Glutamatergic neuron (in vitro differentiated cells): ENCODE results near the gene PIK3C2B. TPM values are rescaled to one million over a fixed set of nuclear protein-coding genes. Genes with fewer than 3 reads are reported as not detected.

Source experiments
- DNase-seq: peaks from one replicate; pipeline ENCODE4 v3.0.0; 2022
- H3K27ac Mint-ChIP-seq: one replicate; pipeline ENCODE4 v1.8.0; 2020; ENCODE audit warnings: mild to moderate bottlenecking, mixed read lengths, inconsistent platforms; ENCODE audit not compliant: unreplicated experiment
- H3K27me3 Mint-ChIP-seq: one replicate; pipeline ENCODE4 v1.8.0; 2020; ENCODE audit warnings: mild to moderate bottlenecking, moderate library complexity, mixed read lengths, inconsistent platforms; ENCODE audit not compliant: unreplicated experiment
- H3K36me3 Mint-ChIP-seq: one replicate; pipeline ENCODE4 v1.8.0; 2020; ENCODE audit warnings: mild to moderate bottlenecking, mixed read lengths, inconsistent platforms; ENCODE audit not compliant: unreplicated experiment
- H3K4me1 Mint-ChIP-seq: one replicate; pipeline ENCODE4 v1.8.0; 2020; ENCODE audit warnings: mild to moderate bottlenecking, low read depth, mixed read lengths, inconsistent platforms; ENCODE audit not compliant: unreplicated experiment
- H3K4me3 Mint-ChIP-seq: one replicate; pipeline ENCODE4 v1.8.0; 2020; ENCODE audit warnings: mild to moderate bottlenecking, mixed read lengths, inconsistent platforms; ENCODE audit not compliant: unreplicated experiment
- H3K9me3 Mint-ChIP-seq: one replicate; pipeline ENCODE4 v1.8.0; 2020; ENCODE audit warnings: mild to moderate bottlenecking, moderate library complexity, mixed read lengths, inconsistent platforms; ENCODE audit not compliant: unreplicated experiment
- total RNA-seq: library from RNA; stranded (reverse); fragmentation: NEBNext Ultra II Directional; extraction: Animal tissue kit (Norgen Biotek cat#: 25700); gene quantifications from one replicate; pipeline ENCODE4 v1.2.1, GENCODE V29; 2021; ENCODE audit not compliant: unreplicated experiment
- TF ChIP-seq, protein P1 (sequence below): fragments of 200-600 bp; sonication (generic); IDR thresholded peaks from one replicate; pipeline ENCODE4 v1.5.0; 2021; ENCODE audit not compliant: partially characterized antibody, unreplicated experiment

Gene PIK3C2B
- total RNA-seq, 1 donor from 2014 or later = 156 TPM

DNA sequence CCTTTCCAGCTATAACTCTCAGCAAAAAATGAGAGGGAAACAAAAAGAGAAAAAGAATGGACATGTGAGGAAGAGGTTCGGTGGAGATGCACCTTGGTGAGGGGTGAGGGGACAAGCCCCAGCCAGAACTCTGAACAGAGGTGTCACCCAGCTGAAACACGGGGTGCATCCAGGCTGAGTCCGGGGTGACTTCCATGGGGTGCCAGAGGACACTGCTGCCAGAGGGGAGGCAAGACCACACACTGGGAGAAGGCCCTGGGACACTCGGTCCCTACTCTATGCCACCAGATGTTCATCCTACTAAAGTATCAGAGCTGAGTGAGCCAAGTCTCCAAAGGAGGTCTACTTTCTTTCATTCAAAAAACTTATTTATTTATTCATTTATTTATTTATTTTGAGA is 46.9 kb downstream of the PIK3C2B start:
- no peak for DNase-seq
- Mint-ChIP-seq H3K4me3 (peak overlapping the region; percentile 85), H3K36me3 (peaks cover 5% of the 10 kb centered on the region), H3K4me1 (peaks cover 53% of the 10 kb centered on the region), H3K9me3 (peaks cover 29% of the 10 kb centered on the region), H3K27me3 (peaks cover 31% of the 10 kb centered on the region), H3K27ac (peak overlapping the region; percentile 100)
- TF ChIP-seq, protein P1, sequence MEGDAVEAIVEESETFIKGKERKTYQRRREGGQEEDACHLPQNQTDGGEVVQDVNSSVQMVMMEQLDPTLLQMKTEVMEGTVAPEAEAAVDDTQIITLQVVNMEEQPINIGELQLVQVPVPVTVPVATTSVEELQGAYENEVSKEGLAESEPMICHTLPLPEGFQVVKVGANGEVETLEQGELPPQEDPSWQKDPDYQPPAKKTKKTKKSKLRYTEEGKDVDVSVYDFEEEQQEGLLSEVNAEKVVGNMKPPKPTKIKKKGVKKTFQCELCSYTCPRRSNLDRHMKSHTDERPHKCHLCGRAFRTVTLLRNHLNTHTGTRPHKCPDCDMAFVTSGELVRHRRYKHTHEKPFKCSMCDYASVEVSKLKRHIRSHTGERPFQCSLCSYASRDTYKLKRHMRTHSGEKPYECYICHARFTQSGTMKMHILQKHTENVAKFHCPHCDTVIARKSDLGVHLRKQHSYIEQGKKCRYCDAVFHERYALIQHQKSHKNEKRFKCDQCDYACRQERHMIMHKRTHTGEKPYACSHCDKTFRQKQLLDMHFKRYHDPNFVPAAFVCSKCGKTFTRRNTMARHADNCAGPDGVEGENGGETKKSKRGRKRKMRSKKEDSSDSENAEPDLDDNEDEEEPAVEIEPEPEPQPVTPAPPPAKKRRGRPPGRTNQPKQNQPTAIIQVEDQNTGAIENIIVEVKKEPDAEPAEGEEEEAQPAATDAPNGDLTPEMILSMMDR = no peak

DNA sequence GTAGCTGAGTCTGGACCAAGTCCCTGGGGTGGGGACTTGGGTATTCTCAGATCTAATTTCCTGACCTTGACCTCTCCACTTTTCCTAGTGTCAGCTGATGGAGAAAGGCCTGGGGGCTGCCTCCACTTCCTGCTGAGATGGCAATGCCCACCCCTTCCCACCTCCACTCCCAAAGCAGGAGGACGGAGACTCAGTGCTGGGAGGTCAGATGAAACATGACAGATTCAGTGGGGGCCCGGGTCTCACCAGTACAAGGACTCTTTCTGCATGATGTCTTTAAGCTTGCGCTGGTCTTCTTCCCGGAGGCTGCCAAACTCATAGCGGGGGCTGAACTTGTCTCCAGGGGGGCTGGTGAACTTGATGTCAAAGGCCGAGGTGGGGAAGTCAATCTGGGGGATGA is 47.4 kb downstream of the PIK3C2B start:
- H3K36me3 Mint-ChIP-seq = peaks cover 9% of the 10 kb centered on the region

DNA sequence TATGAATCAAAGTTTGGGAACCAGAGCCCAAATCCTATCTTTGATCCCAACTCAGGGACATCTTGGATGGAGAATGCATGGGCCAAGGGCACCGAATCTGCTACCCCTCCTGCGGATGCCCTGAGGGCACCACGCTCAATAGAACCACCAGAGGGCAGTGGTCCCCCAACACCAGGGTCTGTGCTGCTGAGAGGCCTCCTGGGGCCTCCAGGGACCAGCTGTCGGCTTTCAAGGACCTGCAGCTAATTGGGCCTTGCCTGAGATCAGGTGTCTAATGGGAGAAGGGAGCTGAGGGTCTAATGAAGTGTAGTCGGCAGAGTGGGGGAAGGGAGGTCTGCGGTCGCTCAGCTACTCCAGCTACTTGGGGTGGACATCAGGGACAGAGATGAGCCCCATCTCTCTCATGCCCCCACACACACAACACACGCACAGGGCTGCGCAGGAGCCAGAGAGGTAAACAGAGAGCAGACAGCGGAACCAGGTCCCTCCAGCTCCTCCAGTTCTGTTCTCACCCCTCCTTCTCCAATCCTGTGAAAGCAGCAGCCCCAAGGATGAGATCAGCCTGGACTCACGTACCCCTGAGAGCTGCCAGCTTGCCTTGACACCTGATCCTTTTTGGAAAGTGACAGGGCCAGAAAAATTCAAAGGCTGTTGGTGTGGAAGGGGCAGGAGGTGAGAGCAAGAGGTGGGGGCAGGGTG is 48.0 kb downstream of the PIK3C2B start:
- peak overlapping the region; percentile 100 for H3K27ac Mint-ChIP-seq
- H3K4me3 Mint-ChIP-seq = peak overlapping the region; percentile 85
- H3K27me3 Mint-ChIP-seq = peaks cover 34% of the 10 kb centered on the region
- DNase-seq = peak; percentile 91
- peaks cover 14% of the 10 kb centered on the region for H3K36me3 Mint-ChIP-seq
- TF ChIP-seq, protein P1 = peak; percentile 84
- peaks cover 38% of the 10 kb centered on the region for H3K9me3 Mint-ChIP-seq
- peaks cover 63% of the 10 kb centered on the region for H3K4me1 Mint-ChIP-seq

More for the DNA sequence above, 47.4 kb downstream of the PIK3C2B start:
- Mint-ChIP-seq H3K4me3 (peak overlapping the region; percentile 85), H3K27ac (peak overlapping the region; percentile 100), H3K9me3 (peaks cover 33% of the 10 kb centered on the region), H3K27me3 (peaks cover 33% of the 10 kb centered on the region), H3K4me1 (peaks cover 58% of the 10 kb centered on the region)
- TF ChIP-seq, protein P1 = no peak
- peak; percentile 33 for DNase-seq

GRCh38 chr1:204445860-204446412 is 48.7 kb downstream of the PIK3C2B start:
- H3K4me3 Mint-ChIP-seq = peak overlapping the region; percentile 85
- H3K9me3 Mint-ChIP-seq = peaks cover 36% of the 10 kb centered on the region
- peak overlapping the region; percentile 100 for H3K27ac Mint-ChIP-seq
- TF ChIP-seq, protein P1 = no peak
- H3K27me3 Mint-ChIP-seq = peaks cover 34% of the 10 kb centered on the region
- peaks cover 13% of the 10 kb centered on the region for H3K36me3 Mint-ChIP-seq
- H3K4me1 Mint-ChIP-seq = peaks cover 68% of the 10 kb centered on the region
- DNase-seq = peak; percentile 86

Other genes with a start within 250 kb of the PIK3C2B start
- gene PLEKHA6, start 134.9 kb downstream of the PIK3C2B start, total RNA-seq = 72.7 TPM
- 45.3 TPM for gene PPP1R15B, start 83.0 kb downstream of the PIK3C2B start, total RNA-seq
- gene MDM4, start 21.6 kb upstream of the PIK3C2B start, total RNA-seq = 93.9 TPM
- gene LRRN2, start 190.9 kb upstream of the PIK3C2B start, total RNA-seq = 6.9 TPM